H1 (cell line): Measurements from ENCODE around the gene HM13. TPM values are rescaled to one million over a fixed set of nuclear protein-coding genes. Genes with fewer than 3 reads are reported as not detected.

Experiments used
- CTCF ChIA-PET: fragments of 300-600 bp; sonication (Branson Sonifier 250); formaldehyde crosslinking; loops from one replicate; lab custom pipeline; 2021; ENCODE audit not compliant: partially characterized antibody; lab: Charles Lee
- POLR2A ChIA-PET: fragments of 300-600 bp; sonication (Branson Sonifier 250); formaldehyde crosslinking; loops from one replicate; lab custom pipeline; 2021; ENCODE audit warnings: inconsistent platforms; ENCODE audit not compliant: partially characterized antibody; lab: Charles Lee
- DNase-seq, 2 experiments: peaks; one replicate each; pipeline versions ENCODE4 v3.0.0 to v3.0.0-alpha.2; 2010 to 2022; ENCODE audit warnings: low spot score in 2 of 2, low read depth in 1 of 2, mixed read lengths in 1 of 2
- FAIRE-seq: peaks from 2 replicates; lab custom pipeline; 2011; peaks lifted over from hg19 to GRCh38; lab: Jason Lieb, UNC
- H2AFZ ChIP-seq: 2 replicates; pipeline ENCODE4 v1.8.1; 2012; ENCODE audit warnings: low read length, inconsistent platforms
- H2AK5ac ChIP-seq: 2 replicates; pipeline ENCODE4 v1.6.1; 2013; ENCODE audit warnings: low read depth, low read length
- H2BK120ac ChIP-seq: replicated peaks from 2 replicates; pipeline ENCODE3; 2013; ENCODE audit warnings: low read depth, low read length, inconsistent platforms
- H2BK12ac ChIP-seq: 2 replicates; pipeline ENCODE4 v1.6.1; 2013; ENCODE audit warnings: low read depth, low read length
- H2BK15ac ChIP-seq: 2 replicates; pipeline ENCODE4 v1.6.1; 2013; ENCODE audit warnings: low read length
- H2BK20ac ChIP-seq: 2 replicates; pipeline ENCODE4 v1.6.1; 2013; ENCODE audit warnings: low read length
- H2BK5ac ChIP-seq: 2 replicates; pipeline ENCODE4 v1.6.1; 2013; ENCODE audit warnings: low read depth, low read length
- H3K14ac ChIP-seq: 2 replicates; pipeline ENCODE4 v1.6.1; 2013; ENCODE audit warnings: inconsistent platforms; ENCODE audit not compliant: insufficient read length
- H3K18ac ChIP-seq: 2 replicates; pipeline ENCODE4 v1.6.1; 2013; ENCODE audit warnings: low read length; ENCODE audit errors: extremely low read depth
- H3K23ac ChIP-seq: 2 replicates; pipeline ENCODE4 v1.6.1; 2013; ENCODE audit warnings: inconsistent platforms; ENCODE audit not compliant: insufficient read length
- H3K23me2 ChIP-seq: 2 replicates; pipeline ENCODE4 v1.6.1; 2013; ENCODE audit warnings: low read depth, low read length
- H3K27ac ChIP-seq: 2 replicates; pipeline ENCODE4 v1.6.1; 2011; ENCODE audit warnings: low read depth, low read length, inconsistent platforms
- H3K27me3 ChIP-seq, 4 experiments: replicated peaks in 1 of 4; 1 replicate in 1 of 4; 2 replicates in 3 of 4; pipeline versions ENCODE4 v1.6.1 to v1.8.1; 2011 to 2013; ENCODE audit warnings: low read length in 3 of 4, mild to moderate bottlenecking in 3 of 4, inconsistent platforms in 2 of 4, mixed read lengths in 2 of 4, moderate library complexity in 1 of 4; ENCODE audit not compliant: control insufficient read depth in 3 of 4, insufficient read depth in 3 of 4; ENCODE audit errors: extremely low read depth in 1 of 4
- H3K36me3 ChIP-seq, 4 experiments: 2 replicates each; pipeline versions ENCODE4 v1.6.1 to v1.8.1; 2011 to 2013; ENCODE audit warnings: mild to moderate bottlenecking in 4 of 4, low read length in 3 of 4, moderate library complexity in 2 of 4, control low read depth in 1 of 4, inconsistent platforms in 1 of 4; ENCODE audit not compliant: insufficient read depth in 4 of 4, control insufficient read depth in 2 of 4
- H3K4ac ChIP-seq: replicated peaks from 2 replicates; pipeline ENCODE3; 2013; ENCODE audit warnings: low read length, low read depth, mixed read lengths, inconsistent platforms; ENCODE audit not compliant: insufficient read length
- H3K4me1 ChIP-seq, 4 experiments: replicated peaks in 1 of 4; 1 replicate in 1 of 4; 2 replicates in 3 of 4; pipeline versions ENCODE4 v1.6.1 to v1.8.1; 2011 to 2013; ENCODE audit warnings: low read length in 3 of 4, inconsistent platforms in 2 of 4, mixed read lengths in 1 of 4; ENCODE audit not compliant: insufficient read depth in 4 of 4, control insufficient read depth in 3 of 4
- H3K4me2 ChIP-seq, 2 experiments: 2 replicates each; pipeline versions ENCODE4 v1.6.1 to v1.8.1; 2011 to 2013; ENCODE audit warnings: low read depth in 2 of 2, low read length in 2 of 2, control low read depth in 1 of 2, inconsistent platforms in 1 of 2, mild to moderate bottlenecking in 1 of 2; ENCODE audit not compliant: insufficient read depth in 1 of 2
- H3K4me3 ChIP-seq, 4 experiments: fragments of 200-600, 300-600 bp in 1 of 4; sonication (generic), shearing (Covaris generic), sonication (Bioruptor Twin) in 1 of 4; 2 replicates each; pipeline versions ENCODE4 v1.5.1 to v1.8.1; 2011 to 2016; ENCODE audit warnings: low read length in 4 of 4, low read depth in 3 of 4, control low read depth in 2 of 4, inconsistent platforms in 2 of 4, mild to moderate bottlenecking in 2 of 4, mixed read lengths in 1 of 4, moderate library complexity in 1 of 4; ENCODE audit not compliant: insufficient read depth in 2 of 4; ENCODE audit errors: extremely low read depth in 1 of 4
- H3K56ac ChIP-seq: replicated peaks from 2 replicates; pipeline ENCODE3; 2013; ENCODE audit warnings: low read depth, mild to moderate bottlenecking, mixed read lengths, low read length, inconsistent platforms; ENCODE audit not compliant: insufficient read length
- H3K79me1 ChIP-seq: 2 replicates; pipeline ENCODE4 v1.6.1; 2013; ENCODE audit warnings: low read depth, low read length, control low read depth
- H3K79me2 ChIP-seq, 2 experiments: 2 replicates each; pipeline versions ENCODE4 v1.6.1 to v1.8.1; 2012 to 2013; ENCODE audit warnings: low read length in 2 of 2, mild to moderate bottlenecking in 2 of 2, inconsistent platforms in 1 of 2; ENCODE audit not compliant: insufficient read depth in 2 of 2, control insufficient read depth in 1 of 2
- H3K9ac ChIP-seq, 4 experiments: replicated peaks in 1 of 4; 1 replicate in 1 of 4; 2 replicates in 3 of 4; pipeline versions ENCODE4 v1.6.1 to v1.8.1; 2011 to 2013; ENCODE audit warnings: low read depth in 3 of 4, low read length in 3 of 4, control low read depth in 2 of 4, mild to moderate bottlenecking in 2 of 4, moderate library complexity in 2 of 4, inconsistent platforms in 1 of 4; ENCODE audit errors: extremely low read depth in 1 of 4
- H3K9me3 ChIP-seq, 2 experiments: 2 replicates each; pipeline versions ENCODE4 v1.6.1 to v1.8.1; 2012 to 2013; ENCODE audit warnings: mild to moderate bottlenecking in 2 of 2, moderate library complexity in 2 of 2, control low read depth in 1 of 2, inconsistent platforms in 1 of 2, low read depth in 1 of 2, low read length in 1 of 2, mixed read lengths in 1 of 2; ENCODE audit not compliant: insufficient read depth in 2 of 2
- H4K20me1 ChIP-seq, 2 experiments: replicated peaks in 1 of 2; 2 replicates each; pipeline versions ENCODE3 to v1.8.1; 2011 to 2013; ENCODE audit warnings: inconsistent platforms in 2 of 2, low read length in 2 of 2, mild to moderate bottlenecking in 1 of 2; ENCODE audit not compliant: insufficient read depth in 2 of 2, control insufficient read depth in 1 of 2
- H4K5ac ChIP-seq: 2 replicates; pipeline ENCODE4 v1.6.1; 2013; ENCODE audit warnings: low read length, low read depth, mixed read lengths, inconsistent platforms; ENCODE audit not compliant: insufficient read length
- H4K8ac ChIP-seq: 2 replicates; pipeline ENCODE4 v1.8.0; 2013; ENCODE audit warnings: mild to moderate bottlenecking, moderate library complexity, low read length, inconsistent platforms; ENCODE audit not compliant: insufficient read depth; ENCODE audit errors: extremely low read depth
- H4K91ac ChIP-seq: replicated peaks from 2 replicates; pipeline ENCODE3; 2013; ENCODE audit warnings: low read length, mixed read lengths, inconsistent platforms; ENCODE audit not compliant: insufficient read length
- CREB1 ChIP-seq: IDR thresholded peaks from 2 replicates; pipeline ENCODE4 v1.6.1; 2012; ENCODE audit warnings: inconsistent platforms
- HDAC6 ChIP-seq: IDR thresholded peaks from one replicate; pipeline ENCODE4 v1.7.1; 2012; ENCODE audit warnings: low read depth, mild to moderate bottlenecking, inconsistent platforms, low read length, moderate library complexity
- KDM4A ChIP-seq: IDR thresholded peaks from one replicate; pipeline ENCODE4 v1.7.1; 2012; ENCODE audit warnings: low read depth, mild to moderate bottlenecking, moderate library complexity, low read length, inconsistent platforms; ENCODE audit not compliant: severe bottlenecking
- POLR2A ChIP-seq, 2 experiments: IDR thresholded peaks; 1 replicate in 1 of 2; 2 replicates in 1 of 2; pipeline ENCODE4 v1.6.1; 2011; ENCODE audit warnings: low read depth in 2 of 2, low read length in 2 of 2, mild to moderate bottlenecking in 2 of 2; ENCODE audit errors: control extremely low read depth in 1 of 2
- RFX5 ChIP-seq: IDR thresholded peaks from 2 replicates; pipeline ENCODE4 v1.6.1; 2011; ENCODE audit warnings: low read depth, low read length, improper control_type of control experiment, borderline replicate concordance
- WGBS, 2 experiments: shearing (Covaris generic) in 1 of 2; methylation state at CpG; one replicate each; pipeline versions ENCODE4 v1.1.6 to v1.1.7; 2013 to 2015; ENCODE audit warnings: low lambda C conversion rate in 2 of 2, mixed read lengths in 2 of 2, inconsistent platforms in 1 of 2, low coverage in 1 of 2, missing lambda C conversion rate in 1 of 2; ENCODE audit not compliant: insufficient replicate concordance in 2 of 2, insufficient coverage in 1 of 2, insufficient read length in 1 of 2; ENCODE audit errors: extremely low coverage in 1 of 2, missing lambda C conversion rate in 1 of 2; 5-methylcytosine and 5-hydroxymethylcytosine counted together
- polyA plus RNA-seq, 7 experiments: library from polyadenylated mRNA; depleted of rRNA in 3 of 7; stranded (reverse) in 5 of 7; unstranded in 2 of 7; fragments of >200 nt in 5 of 7; fragments of 200-250 nt in 2 of 7; gene quantifications; 1 replicate in 5 of 7; 2 replicates in 1 of 7; 4 replicates in 1 of 7; pipeline versions ENCODE4 v1.2.1 to v1.2.3, GENCODE V29; 2011 to 2013; ENCODE audit warnings: missing spikeins in 2 of 7, mixed read lengths in 2 of 7
- total RNA-seq: library from RNA; stranded (reverse); fragmentation: NEBNext Ultra II Directional; extraction: Animal tissue kit (Norgen Biotek cat#: 25700); gene quantifications from 2 replicates; pipeline ENCODE4 v1.2.1, GENCODE V29; 2021
- TF ChIP-seq, protein P1 (sequence below): IDR thresholded peaks from 2 replicates; pipeline ENCODE4 v1.6.1; 2012; ENCODE audit warnings: inconsistent platforms

Gene HM13
- total and polyA plus RNA-seq, 2 of the 8 experiments (the other 6 are each of a cell fraction or from before 2014, with no cell fraction given), result 118 to 183 TPM

DNA sequence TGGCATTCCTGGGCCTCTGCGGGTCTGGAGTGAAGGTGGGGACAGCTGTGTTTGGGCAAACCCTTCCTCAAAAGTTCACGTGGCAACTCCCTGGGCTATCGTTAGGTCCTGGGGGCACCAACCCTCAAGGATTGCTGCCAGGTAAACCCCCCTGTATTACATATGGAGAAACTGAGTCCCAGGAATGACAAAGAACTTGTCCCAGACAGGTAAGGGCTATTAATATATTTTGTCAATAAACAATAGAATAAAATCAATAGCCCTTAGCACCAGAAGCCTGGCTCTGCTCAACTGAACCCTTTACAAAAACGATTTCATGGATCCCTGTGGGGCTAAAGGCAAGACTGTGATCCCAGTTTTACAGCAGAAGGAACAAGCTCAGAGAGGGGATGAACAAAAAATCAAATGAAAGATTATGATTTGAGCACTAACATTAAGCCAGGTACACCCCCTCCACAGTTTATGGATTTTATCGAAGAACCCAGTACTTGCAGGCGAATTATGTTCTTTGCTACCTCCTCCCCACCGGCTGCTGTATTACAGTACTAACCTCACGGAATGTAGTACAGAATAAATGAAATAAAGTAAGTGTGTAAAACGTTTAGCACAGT lies 93.5 kb downstream of the HM13 start:
- Histone ChIP-seq H3K4me1 (peaks cover 17 to 41% (median 27%) of the 10 kb centered on the region in 4 experiments), H3K79me1 (no peaks in the 10 kb centered on the region), H3K23me2 (peaks cover 10% of the 10 kb centered on the region), H2BK20ac (peak overlapping the region; percentile 95), H3K27ac (peak overlapping the region; percentile 57; the same call in 1 of the 2 replicates), H3K79me2 (peaks cover 8 to 20% of the 10 kb centered on the region in 2 experiments; a peak in 3 of 4 replicates), H3K14ac (no peak overlapping the region), H2BK12ac (peak overlapping the region; percentile 51), H2BK120ac (peak overlapping the region; percentile 8), H3K18ac (peak overlapping the region; percentile 87), H3K4ac (no peak overlapping the region), H3K9me3 (no peaks in the 10 kb centered on the region), H2AK5ac (peak overlapping the region; percentile 87; the same call in 1 of the 2 replicates), H3K23ac (no peak overlapping the region), H3K4me2 (peak overlapping the region; percentile 80 to 88), H4K5ac (peak overlapping the region; percentile 19), H3K56ac (no peak overlapping the region), H4K8ac (no peak overlapping the region), H3K9ac (peak overlapping the region in 3 of 4 experiments; percentile 24 to 51 (median 35); a peak in 4 of 7 replicates), H3K36me3 (peaks cover 0 to 11% (median 0%) of the 10 kb centered on the region in 4 experiments; a peak in 1 of 8 replicates), H3K4me3 (peak overlapping the region; percentile 32 to 90 (median 80); a peak in 6 of 8 replicates), H2BK15ac (peak overlapping the region; percentile 40; the same call in 1 of the 2 replicates), H2BK5ac (peak overlapping the region; percentile 86), H3K27me3 (peaks cover 0 to 4% (median 0%) of the 10 kb centered on the region in 4 experiments; a peak in 2 of 7 replicates), H4K20me1 (peaks cover 0 to 9% of the 10 kb centered on the region in 2 experiments), H4K91ac (peak overlapping the region; percentile 56), H2AFZ (no peak overlapping the region)
- TF ChIP-seq RFX5 (no peak), CREB1 (no peak), KDM4A (no peak), POLR2A (IDR thresholded peaks at IDR 0.05; ENCODE audit: control extremely low read depth in 1 of 2, low read depth in 2 of 2, low read length in 2 of 2) (peak in 1 of 2 experiments; percentile 83; a peak in 1 of 3 replicates), HDAC6 (no peak)
- TF ChIP-seq, protein P1, sequence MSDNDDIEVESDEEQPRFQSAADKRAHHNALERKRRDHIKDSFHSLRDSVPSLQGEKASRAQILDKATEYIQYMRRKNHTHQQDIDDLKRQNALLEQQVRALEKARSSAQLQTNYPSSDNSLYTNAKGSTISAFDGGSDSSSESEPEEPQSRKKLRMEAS, result 0 out of 2 replicates have a peak, but pooled peaks have one; percentile 0
- WGBS, 2 experiments, result 57% methylated on average over 9 of the region's 9 CpGs; no CpG with 5 or more reads in 1 of the 2 experiments
- ChIA-PET CTCF (interaction anchor here (0.6 to 32.8 kb wide), 6 partner anchors 14 to 116 kb away, joined by 3 to 1559 read pairs (median 6); no protein-coding TSS in a partner anchor), POLR2A (interaction anchor here (0.5 to 26.1 kb wide), 11 partner anchors 9 to 115 kb away, joined by 3 to 1033 read pairs (median 3); partner anchors contain the start of gene BCL2L1)
- no peak for FAIRE-seq
- no peak for DNase-seq
